RWPE2 (cell line): ENCODE results near the gene CEP85L.

Experiments
- ATAC-seq: fragments of 200-7000 bp; cut with Tn5 transposase; 3 replicates; pipeline ENCODE4 v1.9.1; 2021; ENCODE audit warnings: low read depth
- DNase-seq: peaks from one replicate; pipeline ENCODE4 v3.0.0-alpha.2; 2020; ENCODE audit warnings: low spot score
- H3K27ac ChIP-seq: fragments of 450-650 bp; 2 replicates; pipeline ENCODE4 v1.5.1; 2017; ENCODE audit warnings: mild to moderate bottlenecking; ENCODE audit not compliant: poor library complexity, severe bottlenecking
- H3K27me3 ChIP-seq: fragments of 250-450 bp; sonication (Bioruptor Pico); 2 replicates; pipeline ENCODE4 v1.5.1; 2021; ENCODE audit warnings: mild to moderate bottlenecking, moderate library complexity; ENCODE audit not compliant: insufficient read depth, poor library complexity, severe bottlenecking
- H3K36me3 ChIP-seq: fragments of 250-450 bp; sonication (Bioruptor Pico); 2 replicates; pipeline ENCODE4 v1.5.1; 2020; ENCODE audit warnings: low read depth, mild to moderate bottlenecking, moderate library complexity
- H3K4me1 ChIP-seq: fragments of 250-450 bp; sonication (Bioruptor Pico); 2 replicates; pipeline ENCODE4 v1.5.1; 2021; ENCODE audit warnings: mild to moderate bottlenecking, moderate library complexity; ENCODE audit not compliant: insufficient read depth, poor library complexity, severe bottlenecking
- H3K4me3 ChIP-seq: fragments of 250-450 bp; sonication (Bioruptor Pico); 2 replicates; pipeline ENCODE4 v1.5.1; 2021; ENCODE audit warnings: mild to moderate bottlenecking, moderate library complexity; ENCODE audit not compliant: severe bottlenecking
- H3K9me3 ChIP-seq: fragments of 250-450 bp; sonication (Bioruptor Pico); 2 replicates; pipeline ENCODE4 v1.5.1; 2021; ENCODE audit warnings: mild to moderate bottlenecking, moderate library complexity; ENCODE audit not compliant: severe bottlenecking
- TF ChIP-seq, protein P1 (sequence below): fragments of 450-650 bp; IDR thresholded peaks from one replicate; pipeline ENCODE4 v1.5.1; 2017; ENCODE audit warnings: mild to moderate bottlenecking, moderate library complexity; ENCODE audit not compliant: poor library complexity, severe bottlenecking

Gene CEP85L

DNA sequence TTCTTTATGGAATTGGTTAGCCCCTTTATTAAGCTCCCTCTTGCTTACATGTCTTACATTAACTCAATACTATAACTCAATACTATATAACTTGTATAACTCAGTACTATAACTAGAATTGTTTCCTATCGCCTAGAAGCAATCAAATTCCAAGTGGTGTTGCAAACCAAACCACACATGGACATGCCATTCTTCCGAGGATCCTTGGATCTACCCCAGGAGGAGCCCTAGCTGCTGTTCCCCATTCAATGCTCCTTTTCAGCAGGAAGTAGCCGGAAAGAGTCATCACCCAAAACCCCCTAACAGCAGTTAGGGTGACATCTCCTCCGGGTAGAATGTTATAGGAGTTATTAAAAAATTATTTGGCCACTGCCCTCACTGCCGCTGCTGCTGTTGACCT lies 62.8 kb downstream of the CEP85L start:
- H3K36me3 ChIP-seq, result no peaks in the 10 kb centered on the region
- no peaks in the 10 kb centered on the region for H3K4me1 ChIP-seq
- DNase-seq, result no peak
- no peak overlapping the region for H3K4me3 ChIP-seq
- ATAC-seq, result no peak
- TF ChIP-seq, protein P1, sequence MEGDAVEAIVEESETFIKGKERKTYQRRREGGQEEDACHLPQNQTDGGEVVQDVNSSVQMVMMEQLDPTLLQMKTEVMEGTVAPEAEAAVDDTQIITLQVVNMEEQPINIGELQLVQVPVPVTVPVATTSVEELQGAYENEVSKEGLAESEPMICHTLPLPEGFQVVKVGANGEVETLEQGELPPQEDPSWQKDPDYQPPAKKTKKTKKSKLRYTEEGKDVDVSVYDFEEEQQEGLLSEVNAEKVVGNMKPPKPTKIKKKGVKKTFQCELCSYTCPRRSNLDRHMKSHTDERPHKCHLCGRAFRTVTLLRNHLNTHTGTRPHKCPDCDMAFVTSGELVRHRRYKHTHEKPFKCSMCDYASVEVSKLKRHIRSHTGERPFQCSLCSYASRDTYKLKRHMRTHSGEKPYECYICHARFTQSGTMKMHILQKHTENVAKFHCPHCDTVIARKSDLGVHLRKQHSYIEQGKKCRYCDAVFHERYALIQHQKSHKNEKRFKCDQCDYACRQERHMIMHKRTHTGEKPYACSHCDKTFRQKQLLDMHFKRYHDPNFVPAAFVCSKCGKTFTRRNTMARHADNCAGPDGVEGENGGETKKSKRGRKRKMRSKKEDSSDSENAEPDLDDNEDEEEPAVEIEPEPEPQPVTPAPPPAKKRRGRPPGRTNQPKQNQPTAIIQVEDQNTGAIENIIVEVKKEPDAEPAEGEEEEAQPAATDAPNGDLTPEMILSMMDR, result no peak
- H3K27ac ChIP-seq, result no peak overlapping the region
- H3K9me3 ChIP-seq, result no peaks in the 10 kb centered on the region
- H3K27me3 ChIP-seq, result no peaks in the 10 kb centered on the region

DNA sequence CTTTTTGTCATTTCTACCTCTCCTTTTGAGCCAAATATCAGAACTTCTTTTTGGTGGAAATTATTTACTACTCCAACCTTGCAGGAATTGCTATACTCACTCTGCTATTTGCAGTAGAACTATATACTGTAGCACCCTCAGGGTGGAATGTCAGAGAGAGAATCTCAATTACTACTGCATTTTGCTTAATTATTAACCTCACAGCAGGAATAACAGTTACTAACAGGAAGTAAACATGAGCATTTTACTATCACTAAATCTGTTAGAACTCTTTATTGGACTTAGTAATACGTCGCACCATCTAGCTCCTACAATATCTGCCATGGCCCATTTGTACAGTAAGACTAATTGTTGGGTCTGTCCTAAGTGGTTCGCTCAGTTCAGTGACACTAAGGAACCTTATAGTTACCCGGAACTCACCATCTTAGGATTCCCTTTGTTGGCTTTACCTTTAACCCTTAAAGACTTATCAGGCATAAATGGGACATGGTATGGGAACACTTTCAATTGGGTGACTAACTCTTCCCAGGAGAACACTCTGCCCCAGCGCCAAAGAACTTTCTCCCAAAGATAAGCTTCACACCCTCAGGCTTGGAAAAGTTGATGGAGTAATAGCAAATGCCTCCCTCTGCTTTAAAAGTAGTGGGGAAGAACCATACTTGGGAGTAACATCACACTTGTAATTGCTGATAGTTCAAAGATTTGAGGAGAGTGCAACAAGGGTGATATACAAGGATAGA lies 64.5 kb downstream of the CEP85L start:
- Histone ChIP-seq H3K4me3 (no peak overlapping the region), H3K36me3 (no peaks in the 10 kb centered on the region), H3K9me3 (no peaks in the 10 kb centered on the region), H3K4me1 (no peaks in the 10 kb centered on the region), H3K27ac (no peak overlapping the region), H3K27me3 (no peaks in the 10 kb centered on the region)
- ATAC-seq (no peak), DNase-seq (no peak)
- TF ChIP-seq, protein P1, result no peak

DNA sequence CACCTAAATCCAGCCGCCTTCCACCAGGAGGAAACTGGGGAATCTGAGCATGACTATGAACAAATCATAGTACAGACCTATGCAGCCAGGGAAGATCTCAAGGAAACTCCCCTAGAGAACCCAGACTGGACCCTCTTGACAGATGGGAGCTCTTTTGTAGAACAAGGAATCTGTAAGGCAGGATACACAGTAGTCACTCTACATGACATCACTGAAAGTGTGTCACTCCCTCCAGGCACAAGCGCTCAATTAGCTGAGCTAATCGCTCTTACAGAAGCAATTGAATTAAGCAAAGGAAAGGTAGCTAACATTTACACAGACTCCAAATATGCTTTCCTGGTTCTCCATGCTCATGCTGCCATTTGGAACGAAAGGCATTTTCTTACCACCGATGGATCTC lies 66.5 kb downstream of the CEP85L start:
- Histone ChIP-seq H3K4me3 (no peak overlapping the region), H3K27ac (no peak overlapping the region), H3K9me3 (peaks cover 4% of the 10 kb centered on the region), H3K36me3 (no peaks in the 10 kb centered on the region), H3K27me3 (no peaks in the 10 kb centered on the region), H3K4me1 (no peaks in the 10 kb centered on the region)
- TF ChIP-seq, protein P1, result no peak
- ATAC-seq (no peak), DNase-seq (no peak)

DNA sequence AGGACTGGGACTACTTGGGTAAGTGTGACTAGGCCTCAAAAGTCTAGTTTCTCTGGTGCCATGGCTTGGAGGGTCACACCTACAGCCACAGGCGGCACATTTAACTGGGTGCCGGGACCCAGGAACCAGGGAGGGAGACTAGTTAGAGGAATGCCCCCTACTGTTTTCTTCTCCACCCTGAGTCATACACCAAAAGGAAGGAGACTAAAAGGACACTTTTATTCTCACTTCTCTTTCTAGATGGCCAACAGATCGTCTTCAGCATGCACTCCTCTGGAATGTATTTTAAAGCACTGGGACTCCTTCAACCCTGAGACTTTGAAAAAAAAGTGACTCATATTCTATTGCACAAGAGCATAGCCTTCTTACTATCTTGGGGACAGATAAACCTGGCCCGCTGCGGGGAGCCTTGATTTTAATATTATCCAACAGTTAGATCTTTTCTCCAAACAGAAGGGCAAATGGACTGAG lies 69.9 kb downstream of the CEP85L start:
- H3K36me3 ChIP-seq, result no peaks in the 10 kb centered on the region
- peaks cover 13% of the 10 kb centered on the region for H3K9me3 ChIP-seq
- H3K4me1 ChIP-seq, result no peaks in the 10 kb centered on the region
- no peaks in the 10 kb centered on the region for H3K27me3 ChIP-seq
- ATAC-seq (peak; percentile 67; the same call in 2 of the 3 replicates), DNase-seq (no peak)
- TF ChIP-seq, protein P1, result no peak
- H3K27ac ChIP-seq, result no peak overlapping the region
- no peak overlapping the region for H3K4me3 ChIP-seq

DNA sequence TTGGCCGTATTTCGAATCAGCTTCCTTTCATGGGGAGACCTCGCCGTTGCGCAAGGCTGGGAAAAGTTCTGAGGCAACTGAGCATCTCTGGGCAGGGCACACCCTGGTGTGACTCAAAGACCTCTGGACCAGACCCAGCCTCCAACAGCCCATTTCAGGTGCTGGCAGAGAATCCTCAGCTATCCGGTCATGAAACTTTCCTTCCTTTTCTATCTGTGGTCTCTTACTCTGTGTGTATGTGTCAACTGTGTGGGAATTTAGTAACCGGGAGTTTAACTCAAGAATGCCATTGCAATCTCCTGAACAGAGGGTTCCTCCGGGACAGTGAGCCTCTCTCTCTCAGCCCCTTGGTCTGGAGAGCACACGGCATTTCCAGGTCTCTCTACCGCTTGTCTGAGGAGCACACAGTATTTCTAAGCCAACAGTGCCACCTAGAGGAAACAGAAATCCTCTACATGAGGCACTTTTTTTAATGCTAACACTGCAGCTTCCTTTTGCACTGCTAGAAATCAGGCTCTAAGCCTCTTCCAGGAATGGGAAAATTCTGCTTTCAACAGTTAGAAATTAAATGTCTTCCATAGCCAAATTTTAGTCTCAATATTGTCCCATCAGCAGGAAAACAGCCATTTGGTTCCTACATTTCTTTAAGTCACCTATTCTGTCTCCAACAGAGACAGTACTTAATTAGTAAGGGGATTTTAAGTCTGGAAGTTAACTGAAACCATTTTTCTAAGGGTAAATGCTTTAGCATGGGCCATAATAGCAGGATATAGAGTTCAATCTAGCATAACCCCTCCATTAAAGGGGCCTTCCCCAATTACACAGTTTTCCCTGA lies 70.6 kb downstream of the CEP85L start:
- Histone ChIP-seq H3K36me3 (no peaks in the 10 kb centered on the region), H3K9me3 (peaks cover 13% of the 10 kb centered on the region), H3K4me1 (no peaks in the 10 kb centered on the region), H3K27ac (no peak overlapping the region), H3K4me3 (no peak overlapping the region), H3K27me3 (no peaks in the 10 kb centered on the region)
- TF ChIP-seq, protein P1, result peak; percentile 58
- no peak for DNase-seq
- peak; percentile 67; the same call in 1 of the 3 replicates for ATAC-seq
